ENCODE data around the gene NMNAT2.

- TF ChIP-seq CTCF (conservative IDR thresholded peaks at IDR 0.05; ENCODE audit: low read depth, low read length) (no peak), SMC3 (IDR thresholded peaks at IDR 0.05; ENCODE audit: low read depth, low read length) (no peak), MXI1 (IDR thresholded peaks at IDR 0.05; ENCODE audit: borderline replicate concordance, low read depth, low read length) (no peak), CEBPB (IDR thresholded peaks at IDR 0.05; ENCODE audit: low read depth, low read length) (no peak), USF2 (IDR thresholded peaks at IDR 0.05; ENCODE audit: low read depth, low read length) (no peak), POLR2A (IDR thresholded peaks at IDR 0.05; ENCODE audit: low read depth, low read length) (no peak), MAZ (IDR thresholded peaks at IDR 0.05; ENCODE audit: borderline replicate concordance, low read depth, low read length) (no peak), RAD21 (IDR thresholded peaks at IDR 0.05; ENCODE audit: low read length) (no peak), CHD1 (IDR thresholded peaks at IDR 0.05; ENCODE audit: low read depth, low read length) (no peak)
Measured at GRCh38 chr1:183218027-183218618, 200.1 kb downstream of the NMNAT2 start.

All from IMR-90 (cell line).